Measurements from ENCODE around the gene ST8SIA1. TPM values are rescaled to one million over a fixed set of nuclear protein-coding genes. Genes with fewer than 3 reads are reported as not detected.
"Not testable (repeated sequence)": the region's sequence is repeated elsewhere in the genome, so short reads cannot be mapped to it uniquely, and the experiment has no call there.

Gene ST8SIA1
- 4.4 TPM for polyA plus RNA-seq
- long read RNA-seq, donor 1, partial matches to known transcripts: 9 of 38 reads
- long read RNA-seq, donor 1, other reads (novel, unspliced or antisense): 29 of 38 reads
- long read RNA-seq, donor 2: 0 reads
- long read RNA-seq, donor 3: 0 reads
- long read RNA-seq, donor 4: 0 reads
- long read RNA-seq, donor 5, full-length matches to known transcripts: 2 of 36 reads
- long read RNA-seq, donor 5, partial matches to known transcripts: 34 of 36 reads
- long read RNA-seq, donor 5, other reads (novel, unspliced or antisense): 0 of 36 reads
- long read RNA-seq, donor 6: 0 reads
- long read RNA-seq, donor 7: 0 reads
- long read RNA-seq, donor 8, partial matches to known transcripts: 100 of 149 reads
- long read RNA-seq, donor 8, other reads (novel, unspliced or antisense): 49 of 149 reads
- long read RNA-seq, donor 9, partial matches to known transcripts: 27 of 57 reads
- long read RNA-seq, donor 9, other reads (novel, unspliced or antisense): 30 of 57 reads
- long read RNA-seq, donor 10, full-length matches to known transcripts: 2 of 2 reads
- long read RNA-seq, donor 10, partial matches to known transcripts: 0 of 2 reads
- long read RNA-seq, donor 10, other reads (novel, unspliced or antisense): 0 of 2 reads
- long read RNA-seq, donor 11, full-length matches to known transcripts: 1 of 1 reads
- long read RNA-seq, donor 11, partial matches to known transcripts: 0 of 1 reads
- long read RNA-seq, donor 11, other reads (novel, unspliced or antisense): 0 of 1 reads

GRCh38 chr12:22334410-22335100, at the start of gene ST8SIA1:
ST8SIA1 (minus strand) TSS chr12:22334707; CDS start chr12:22334232, 475 bp downstream.
- H3K36me3 ChIP-seq (ENCODE audit: control insufficient read depth, insufficient read depth, low read length): no peaks in the 10 kb centered on the region

GRCh38 chr12:22380031-22380430, 45.5 kb upstream of the ST8SIA1 start:
- WGBS (ENCODE audit: insufficient coverage, low lambda C conversion rate): 100% methylated on average over 2 of the region's 3 CpGs
- no peaks in the 10 kb centered on the region for H3K36me3 ChIP-seq (ENCODE audit: control insufficient read depth, insufficient read depth, low read length)
- H3K27ac ChIP-seq (ENCODE audit: low read length): no peak overlapping the region

More at GRCh38 chr12:22334410-22335100, at the start of gene ST8SIA1:
- H3K4me1 ChIP-seq (ENCODE audit: control insufficient read depth, insufficient read depth, low read length): no peaks in the 10 kb centered on the region
- H3K27me3 ChIP-seq (ENCODE audit: control insufficient read depth, insufficient read depth, low read length): peaks cover 30% of the 10 kb centered on the region
- peak within 1 kb of the TSS; percentile 21 for H3K27ac ChIP-seq (ENCODE audit: low read length)
- no peaks in the 10 kb centered on the region for H3K9me3 ChIP-seq (ENCODE audit: control insufficient read depth, low read depth, low read length)
- WGBS (ENCODE audit: insufficient coverage, low lambda C conversion rate): no CpG with 5 or more reads among the region's 70 CpGs
- DNase-seq: peak in 1 of 2 donors; percentile 15
- H3K4me3 ChIP-seq (ENCODE audit: low read length): peak within 1 kb of the TSS; percentile 60

GRCh38 chr12:22377731-22378496, 43.4 kb upstream of the ST8SIA1 start:
- no peaks in the 10 kb centered on the region for H3K9me3 ChIP-seq (ENCODE audit: control insufficient read depth, low read depth, low read length)
- no peak overlapping the region for H3K27ac ChIP-seq (ENCODE audit: low read length)
- no peak for DNase-seq
- no peaks in the 10 kb centered on the region for H3K27me3 ChIP-seq (ENCODE audit: control insufficient read depth, insufficient read depth, low read length)
- no peaks in the 10 kb centered on the region for H3K4me1 ChIP-seq (ENCODE audit: control insufficient read depth, insufficient read depth, low read length)
- no peak overlapping the region for H3K4me3 ChIP-seq (ENCODE audit: low read length)
- H3K36me3 ChIP-seq (ENCODE audit: control insufficient read depth, insufficient read depth, low read length): no peaks in the 10 kb centered on the region
- WGBS (ENCODE audit: insufficient coverage, low lambda C conversion rate): 63% methylated on average over 3 of the region's 4 CpGs

More at GRCh38 chr12:22380031-22380430, 45.5 kb upstream of the ST8SIA1 start:
- Histone ChIP-seq H3K27me3 (ENCODE audit: control insufficient read depth, insufficient read depth, low read length) (no peaks in the 10 kb centered on the region), H3K4me1 (ENCODE audit: control insufficient read depth, insufficient read depth, low read length) (no peaks in the 10 kb centered on the region), H3K4me3 (ENCODE audit: low read length) (no peak overlapping the region), H3K9me3 (ENCODE audit: control insufficient read depth, low read depth, low read length) (no peaks in the 10 kb centered on the region)
- no peak for DNase-seq

DNA sequence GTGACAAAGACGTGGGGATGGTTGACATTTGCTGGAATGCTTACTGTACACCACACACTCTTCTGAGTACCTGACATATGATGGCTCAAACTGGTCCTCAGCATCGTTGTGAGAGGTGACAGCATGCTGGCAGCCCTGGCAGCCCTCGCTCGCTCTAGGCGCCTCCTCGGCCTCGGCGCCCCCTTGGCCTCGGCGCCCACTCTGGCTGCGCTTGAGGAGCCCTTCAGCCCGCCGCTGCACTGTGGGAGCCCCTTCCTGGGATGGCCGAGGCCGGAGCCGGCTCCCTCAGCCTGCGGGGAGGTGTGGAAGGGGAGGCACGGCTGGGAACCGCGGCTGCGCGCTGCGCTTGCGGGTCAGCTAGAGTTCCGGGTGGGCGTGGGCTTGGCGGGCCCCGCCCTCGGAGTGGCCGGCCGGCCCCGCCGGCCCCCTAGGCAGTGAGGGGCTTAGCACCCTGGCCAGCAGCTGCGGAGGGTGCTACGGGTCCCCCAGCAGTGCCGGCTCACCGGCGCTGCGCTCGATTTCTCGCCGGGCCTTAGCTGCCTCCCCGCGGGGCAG, 42.2 kb upstream of the ST8SIA1 start:
- H3K27me3 ChIP-seq (ENCODE audit: control insufficient read depth, insufficient read depth, low read length); H3K4me3 ChIP-seq (ENCODE audit: low read length); H3K27ac ChIP-seq (ENCODE audit: low read length); H3K9me3 ChIP-seq (ENCODE audit: control insufficient read depth, low read depth, low read length); H3K4me1 ChIP-seq (ENCODE audit: control insufficient read depth, insufficient read depth, low read length); H3K36me3 ChIP-seq (ENCODE audit: control insufficient read depth, insufficient read depth, low read length); DNase-seq: not testable (repeated sequence)
- WGBS (ENCODE audit: insufficient coverage, low lambda C conversion rate): no CpG with 5 or more reads among the region's 44 CpGs

- H3K9me3 ChIP-seq (ENCODE audit: control insufficient read depth, low read depth, low read length): no peaks in the 10 kb centered on the region
- WGBS (ENCODE audit: insufficient coverage, low lambda C conversion rate): 80% methylated on average over 2 of the region's 2 CpGs
- H3K4me1 ChIP-seq (ENCODE audit: control insufficient read depth, insufficient read depth, low read length): no peaks in the 10 kb centered on the region
- no peak overlapping the region for H3K4me3 ChIP-seq (ENCODE audit: low read length)
- no peaks in the 10 kb centered on the region for H3K36me3 ChIP-seq (ENCODE audit: control insufficient read depth, insufficient read depth, low read length)
- DNase-seq: no peak
- H3K27me3 ChIP-seq (ENCODE audit: control insufficient read depth, insufficient read depth, low read length): no peaks in the 10 kb centered on the region
- no peak overlapping the region for H3K27ac ChIP-seq (ENCODE audit: low read length)
Measured at GRCh38 chr12:22374508-22374907, 40.0 kb upstream of the ST8SIA1 start.

GRCh38 chr12:22372277-22372837, 37.9 kb upstream of the ST8SIA1 start:
- DNase-seq: no peak
- H3K27ac ChIP-seq (ENCODE audit: low read length): no peak overlapping the region
- H3K27me3 ChIP-seq (ENCODE audit: control insufficient read depth, insufficient read depth, low read length): no peaks in the 10 kb centered on the region
- no peaks in the 10 kb centered on the region for H3K4me1 ChIP-seq (ENCODE audit: control insufficient read depth, insufficient read depth, low read length)
- no peak overlapping the region for H3K4me3 ChIP-seq (ENCODE audit: low read length)
- no peaks in the 10 kb centered on the region for H3K36me3 ChIP-seq (ENCODE audit: control insufficient read depth, insufficient read depth, low read length)
- H3K9me3 ChIP-seq (ENCODE audit: control insufficient read depth, low read depth, low read length): no peaks in the 10 kb centered on the region

GRCh38 chr12:22366181-22366580, 31.7 kb upstream of the ST8SIA1 start:
- H3K27me3 ChIP-seq (ENCODE audit: control insufficient read depth, insufficient read depth, low read length): no peaks in the 10 kb centered on the region
- no peaks in the 10 kb centered on the region for H3K36me3 ChIP-seq (ENCODE audit: control insufficient read depth, insufficient read depth, low read length)
- no CpG with 5 or more reads among the region's 5 CpGs for WGBS (ENCODE audit: insufficient coverage, low lambda C conversion rate)
- H3K9me3 ChIP-seq (ENCODE audit: control insufficient read depth, low read depth, low read length): no peaks in the 10 kb centered on the region
- no peaks in the 10 kb centered on the region for H3K4me1 ChIP-seq (ENCODE audit: control insufficient read depth, insufficient read depth, low read length)
- DNase-seq: no peak
- H3K4me3 ChIP-seq (ENCODE audit: low read length): no peak overlapping the region
- no peak overlapping the region for H3K27ac ChIP-seq (ENCODE audit: low read length)

- Histone ChIP-seq H3K27me3 (ENCODE audit: control insufficient read depth, insufficient read depth, low read length) (no peaks in the 10 kb centered on the region), H3K36me3 (ENCODE audit: control insufficient read depth, insufficient read depth, low read length) (no peaks in the 10 kb centered on the region), H3K4me1 (ENCODE audit: control insufficient read depth, insufficient read depth, low read length) (no peaks in the 10 kb centered on the region), H3K27ac (ENCODE audit: low read length) (no peak overlapping the region), H3K4me3 (ENCODE audit: low read length) (no peak overlapping the region), H3K9me3 (ENCODE audit: control insufficient read depth, low read depth, low read length) (no peaks in the 10 kb centered on the region)
- no CpG with 5 or more reads among the region's 4 CpGs for WGBS (ENCODE audit: insufficient coverage, low lambda C conversion rate)
- no peak for DNase-seq
Measured at GRCh38 chr12:22361785-22362184, 27.3 kb upstream of the ST8SIA1 start.

GRCh38 chr12:22360774-22361173, 26.3 kb upstream of the ST8SIA1 start:
- H3K27ac ChIP-seq (ENCODE audit: low read length): no peak overlapping the region
- H3K4me1 ChIP-seq (ENCODE audit: control insufficient read depth, insufficient read depth, low read length): no peaks in the 10 kb centered on the region
- DNase-seq: no peak
- no peak overlapping the region for H3K4me3 ChIP-seq (ENCODE audit: low read length)
- H3K27me3 ChIP-seq (ENCODE audit: control insufficient read depth, insufficient read depth, low read length): no peaks in the 10 kb centered on the region
- no CpG with 5 or more reads among the region's 5 CpGs for WGBS (ENCODE audit: insufficient coverage, low lambda C conversion rate)
- H3K9me3 ChIP-seq (ENCODE audit: control insufficient read depth, low read depth, low read length): no peaks in the 10 kb centered on the region
- H3K36me3 ChIP-seq (ENCODE audit: control insufficient read depth, insufficient read depth, low read length): no peaks in the 10 kb centered on the region

Measured in large intestine (tissue), 12 donors.